ENCODE measurements around the gene UPF2. TPM values are rescaled to one million over a fixed set of nuclear protein-coding genes. Genes with fewer than 3 reads are reported as not detected.
A peak's percentile ranks its signal among the peaks of the same experiment; 100 is the strongest.
"Not testable (repeated sequence)": the region's sequence is repeated elsewhere in the genome, so short reads cannot be mapped to it uniquely, and the experiment has no call there.

The UPF2 gene
- total RNA-seq, 1 experiment from 2014 or later: 18.7 TPM

DNA sequence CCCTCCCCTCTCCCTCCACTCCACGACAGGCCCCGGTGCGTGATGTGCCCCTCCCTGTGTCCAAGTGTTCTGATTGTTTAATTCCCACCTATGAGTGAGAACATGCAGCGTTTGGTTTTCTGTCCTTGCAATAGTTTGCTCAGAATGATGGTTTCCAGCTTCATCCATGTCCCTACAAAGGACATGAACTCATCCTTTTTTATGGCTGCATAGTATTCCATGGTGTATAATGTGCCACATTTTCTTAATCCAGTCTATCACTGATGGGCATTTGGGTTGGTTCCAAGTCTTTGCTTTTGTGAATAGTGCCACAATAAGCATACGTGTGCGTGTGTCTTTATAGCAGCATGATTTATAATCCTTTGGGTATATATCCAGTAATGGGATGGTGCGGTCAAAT is 70.1 kb downstream of the UPF2 start:
- DNase-seq (ENCODE audit: low spot score): not testable (repeated sequence)

DNA sequence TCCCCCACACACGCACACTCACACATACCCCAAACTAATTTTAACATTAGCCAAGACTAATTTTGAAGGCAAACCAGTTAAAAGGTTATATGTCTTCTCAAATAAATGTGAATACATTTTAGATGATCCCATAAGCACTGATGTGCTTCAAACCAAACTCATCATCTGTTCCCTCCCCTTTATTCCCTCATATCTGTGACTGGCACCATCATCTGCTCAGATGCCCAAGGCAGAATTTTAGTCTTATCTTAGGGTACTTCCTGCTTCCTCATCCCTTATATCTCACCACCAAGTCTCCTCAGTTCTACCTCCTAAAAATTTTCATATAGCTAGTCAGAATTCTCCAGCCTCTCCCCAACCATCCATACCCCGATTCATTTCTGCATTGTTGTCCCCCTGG is 80.4 kb downstream of the UPF2 start:
- DNase-seq (ENCODE audit: low spot score): no peak

GRCh38 chr10:11961771-11962170 is 80.8 kb downstream of the UPF2 start:
- DNase-seq (ENCODE audit: low spot score): no peak

GRCh38 chr10:11959966-11960365 is 82.6 kb downstream of the UPF2 start:
- no peak for DNase-seq (ENCODE audit: low spot score)

DNA sequence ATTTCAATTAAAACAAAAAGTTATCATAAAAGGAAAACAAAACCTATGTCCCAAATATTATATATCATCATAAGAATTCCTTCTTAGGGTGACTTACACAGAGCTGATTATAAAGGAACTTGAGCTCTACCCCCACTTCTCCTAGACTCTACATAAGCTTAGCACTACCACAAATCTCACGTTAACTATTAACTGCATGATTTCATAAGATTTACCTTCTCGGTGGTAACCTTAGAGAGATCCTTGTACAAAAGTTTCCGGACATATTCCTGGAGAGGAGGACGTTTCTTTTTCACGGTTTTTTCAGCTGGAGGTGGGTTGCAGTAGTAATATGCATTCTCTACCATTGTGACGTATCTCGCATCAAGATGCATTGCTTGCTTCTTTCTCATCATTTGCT is 83.7 kb downstream of the UPF2 start:
- no peak for DNase-seq (ENCODE audit: low spot score)

DNA sequence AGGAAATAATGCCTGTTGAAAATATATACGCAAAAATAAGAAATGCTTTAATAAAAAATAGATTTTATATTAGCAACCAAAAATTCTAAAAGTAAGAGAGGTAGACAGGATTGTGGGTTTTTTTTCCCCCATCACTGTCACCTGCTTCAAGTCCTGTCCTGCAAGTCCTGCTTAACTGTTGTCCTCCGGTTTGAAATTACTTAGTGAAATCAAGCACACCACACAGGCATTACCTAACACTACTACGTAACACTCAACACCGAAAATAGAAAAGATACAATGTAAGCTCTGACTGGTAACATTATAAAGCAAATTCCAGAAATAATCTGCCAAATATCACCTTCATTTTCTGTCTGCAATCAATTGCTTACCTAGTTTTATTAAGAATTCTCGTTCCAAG is 90.9 kb downstream of the UPF2 start:
- DNase-seq (ENCODE audit: low spot score): no peak

DNA sequence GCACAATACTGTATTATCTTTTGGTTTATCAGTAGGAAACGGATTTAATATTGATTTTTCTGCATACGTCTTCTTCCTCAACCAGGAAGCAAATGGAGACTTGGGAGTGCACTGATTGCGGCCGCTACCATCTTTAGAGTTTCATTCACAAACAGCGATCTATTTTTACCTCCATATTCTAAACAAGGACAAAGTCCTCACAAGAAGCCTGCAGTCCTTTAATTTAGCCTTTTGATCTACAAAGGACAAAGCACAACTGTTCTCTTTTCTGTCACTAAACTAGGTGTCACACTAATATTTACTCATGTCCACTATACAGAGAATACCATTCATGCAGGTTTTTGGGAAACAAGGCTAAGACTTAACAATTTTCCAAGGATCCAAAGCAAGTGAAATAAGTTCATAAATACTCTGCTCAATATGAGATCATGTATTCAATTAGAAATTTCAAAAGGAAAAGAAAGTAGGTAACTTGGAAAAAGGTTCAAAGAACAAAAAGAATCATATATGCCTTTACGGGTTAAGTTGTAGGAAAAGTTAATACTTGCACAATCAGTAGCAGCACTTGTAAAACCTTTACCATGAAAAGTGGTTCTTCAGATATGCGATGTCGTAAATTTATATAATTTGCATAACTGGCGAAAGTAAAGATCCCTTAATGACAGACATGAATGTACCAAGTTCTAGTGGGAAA is 92.1 kb downstream of the UPF2 start:
- no peak for DNase-seq (ENCODE audit: low spot score)

DNA sequence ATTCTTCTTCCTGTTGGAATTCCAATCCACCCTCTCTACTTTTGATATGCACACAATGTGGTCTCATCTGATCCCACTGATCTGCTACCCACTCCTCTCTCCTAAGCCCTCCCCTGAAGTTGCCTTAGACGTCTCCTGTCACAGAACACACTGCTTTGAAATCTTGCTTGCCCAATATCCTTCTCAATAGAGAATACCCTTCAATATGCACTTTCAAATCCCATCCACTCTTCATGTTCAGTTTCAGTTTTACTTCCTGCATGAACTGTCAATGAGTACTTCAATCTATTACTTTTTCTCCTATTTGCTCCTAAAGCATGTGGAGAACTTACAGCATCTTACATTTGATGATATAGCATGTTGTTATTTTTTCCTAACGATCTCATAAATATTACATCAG is 93.5 kb downstream of the UPF2 start:
- DNase-seq (ENCODE audit: low spot score): no peak

DNA sequence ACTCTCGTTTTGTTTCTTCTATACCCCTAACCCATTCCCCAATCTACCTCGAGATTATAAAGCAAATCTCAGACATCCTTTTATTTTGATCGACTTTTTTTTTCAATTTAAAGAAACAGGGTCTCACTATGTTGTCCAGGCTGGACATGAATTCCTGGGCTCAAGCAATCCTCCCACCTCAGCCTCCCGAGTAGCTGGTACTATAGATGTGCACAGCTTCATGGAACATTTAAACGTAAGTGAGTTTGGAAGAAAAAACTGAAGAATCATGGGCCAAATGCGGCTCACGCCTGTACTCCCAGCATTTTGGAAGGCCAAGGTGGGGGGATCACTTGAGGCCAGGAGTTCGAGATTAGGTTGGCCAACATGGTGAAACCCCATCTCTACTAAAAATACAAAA is 96.0 kb downstream of the UPF2 start:
- no peak for DNase-seq (ENCODE audit: low spot score)

GRCh38 chr10:11936389-11937152 is 106.0 kb downstream of the UPF2 start:
- DNase-seq (ENCODE audit: low spot score): no peak

GRCh38 chr10:11934262-11934661 is 108.3 kb downstream of the UPF2 start:
- peak; percentile 44 for DNase-seq (ENCODE audit: low spot score)

DNA sequence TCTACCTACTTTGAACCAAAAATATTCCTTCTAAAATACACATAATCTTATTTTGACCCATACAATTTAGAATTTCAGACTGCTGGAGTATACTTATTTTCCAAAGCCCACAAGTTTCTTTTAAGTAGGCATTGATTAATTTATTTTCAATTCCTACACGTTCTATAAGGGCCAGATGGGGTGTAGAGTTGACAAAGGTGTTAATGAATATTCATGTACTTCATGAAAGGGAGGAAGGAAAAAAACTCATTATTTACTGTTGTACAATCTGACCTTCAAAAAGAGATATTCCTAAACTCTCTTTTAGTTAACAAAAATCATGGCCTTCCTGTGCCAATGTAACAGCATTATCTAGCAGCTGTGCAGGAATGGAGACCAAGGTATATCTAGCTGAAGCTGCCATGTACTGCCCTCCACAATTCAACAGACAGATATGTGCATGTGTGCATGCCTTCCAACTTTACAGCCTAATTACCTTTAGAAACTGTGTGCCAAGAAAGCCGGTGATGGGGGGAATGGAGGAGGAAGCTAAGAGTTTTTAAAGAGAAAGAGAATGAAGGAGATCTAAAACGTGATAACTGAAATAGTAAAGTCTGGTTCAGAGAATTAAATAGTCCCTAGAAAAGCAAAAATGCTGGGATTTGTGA is 108.9 kb downstream of the UPF2 start:
- no peak for DNase-seq (ENCODE audit: low spot score)

- no peak for DNase-seq (ENCODE audit: low spot score)
These were observed 111.6 kb downstream of the UPF2 start for GRCh38 chr10:11931038-11931437.

GRCh38 chr10:11930312-11930978 is 112.2 kb downstream of the UPF2 start:
- no peak for DNase-seq (ENCODE audit: low spot score)

DNA sequence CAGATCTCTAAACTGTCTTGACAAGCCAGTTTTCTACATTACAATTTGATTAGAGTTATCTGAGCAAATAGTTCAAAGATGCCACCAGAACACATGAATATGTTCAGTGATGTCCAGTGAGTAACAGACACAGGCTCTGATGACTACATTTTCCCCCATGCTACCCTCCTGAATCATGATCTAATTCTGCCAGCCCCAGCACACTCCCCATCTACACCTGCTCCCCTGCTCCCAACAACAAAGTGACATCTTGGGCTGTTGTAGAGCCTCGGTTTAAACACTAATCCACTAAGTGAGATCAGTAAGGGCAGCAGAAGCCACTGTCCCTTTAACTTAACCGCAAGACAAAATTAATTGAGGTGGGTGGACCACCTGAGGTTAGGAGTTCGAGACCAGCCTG is 114.9 kb downstream of the UPF2 start:
- DNase-seq (ENCODE audit: low spot score): no peak

- no peak for DNase-seq (ENCODE audit: low spot score)
These were observed 120.7 kb downstream of the UPF2 start for GRCh38 chr10:11921800-11922392.

DNA sequence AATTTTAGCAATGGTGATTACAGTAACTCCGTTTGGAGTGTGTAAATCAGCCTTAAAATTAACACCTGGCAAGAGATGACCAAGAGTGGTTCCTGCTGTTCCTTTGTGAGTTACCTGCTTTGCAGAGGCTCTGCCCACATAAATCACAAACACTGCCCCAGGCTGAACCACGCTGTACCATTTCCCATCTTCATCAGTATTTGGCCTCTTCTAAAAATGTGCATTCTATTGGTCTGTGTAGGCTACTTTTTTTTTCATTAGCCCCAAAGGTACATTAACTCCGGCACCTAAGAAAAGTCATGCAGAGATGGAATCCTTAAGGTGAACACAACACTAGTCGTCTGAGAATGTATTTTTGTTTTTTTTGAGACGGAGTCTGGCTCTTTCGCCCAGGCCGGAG is 123.3 kb downstream of the UPF2 start:
- no peak for DNase-seq (ENCODE audit: low spot score)

- DNase-seq (ENCODE audit: low spot score): no peak
These were observed 124.2 kb downstream of the UPF2 start for GRCh38 chr10:11918384-11918783.

GRCh38 chr10:11913079-11913641 is 129.4 kb downstream of the UPF2 start:
- no peak for DNase-seq (ENCODE audit: low spot score)

DNA sequence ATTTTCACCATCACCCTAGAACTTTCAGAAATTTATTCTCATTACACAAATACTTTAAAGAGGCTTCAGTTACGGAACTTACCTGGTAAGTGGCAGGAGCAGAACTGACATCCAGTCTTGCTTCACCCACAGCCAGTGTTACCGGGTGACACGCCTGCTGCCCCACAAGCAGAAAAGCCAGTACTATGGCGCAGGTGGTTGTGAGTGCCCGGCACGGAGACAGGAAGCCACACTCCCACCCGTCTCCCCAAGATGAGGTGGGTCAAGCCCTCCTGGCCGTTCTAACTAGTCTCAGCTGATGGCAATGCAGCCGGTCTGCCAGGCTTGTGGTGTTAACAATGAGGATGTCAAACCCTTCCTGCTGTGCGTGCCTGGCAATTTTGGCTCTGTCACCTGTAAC is 132.5 kb downstream of the UPF2 start:
- DNase-seq (ENCODE audit: low spot score): no peak

DNA sequence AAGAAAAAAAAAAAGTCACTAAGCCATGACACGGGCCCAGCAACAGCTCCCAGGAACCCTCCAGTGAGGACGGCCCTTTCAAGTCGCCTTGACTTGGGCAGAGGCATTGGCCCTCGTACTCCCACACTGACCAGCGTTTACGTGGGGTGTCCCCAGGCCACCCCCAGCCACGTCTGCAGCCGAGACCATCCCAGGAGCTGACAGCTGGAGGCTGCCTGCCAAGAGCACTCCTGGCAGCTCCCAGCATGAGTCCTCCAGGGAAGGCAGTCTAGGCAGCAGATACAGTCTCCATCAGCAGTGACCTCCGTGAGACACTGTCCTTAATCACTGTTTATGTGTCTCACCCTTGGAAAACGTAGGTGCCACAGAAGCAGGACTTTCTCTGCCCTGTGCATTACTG is 133.0 kb downstream of the UPF2 start:
- DNase-seq (ENCODE audit: low spot score): no peak

DNA sequence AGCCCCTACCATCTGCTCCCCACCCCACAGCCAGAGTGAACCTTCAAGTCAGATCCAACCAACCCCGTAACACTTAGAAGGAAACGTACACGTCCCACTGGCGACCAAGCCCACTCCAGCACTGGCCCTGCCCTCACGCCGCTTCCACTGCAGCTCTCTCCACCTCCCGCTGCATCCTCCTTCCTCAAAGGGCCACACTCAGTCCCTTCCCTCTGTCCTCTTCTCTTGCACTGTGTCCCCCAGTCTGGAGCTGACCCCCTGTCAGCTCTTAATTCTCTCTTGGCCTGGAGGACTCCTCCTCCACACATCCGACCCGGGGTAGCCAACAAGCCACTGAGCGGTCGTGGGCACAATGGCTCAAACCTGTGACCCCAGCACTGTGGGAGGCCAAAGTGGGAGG is 133.6 kb downstream of the UPF2 start:
- no peak for DNase-seq (ENCODE audit: low spot score)

All from A172 (cell line).